IMR-90 (cell line): ENCODE measurements around the gene TRIM27. TPM values are rescaled to one million over a fixed set of nuclear protein-coding genes. Genes with fewer than 3 reads are reported as not detected.

Source experiments
- ATAC-seq: fragments of 200-7000 bp; cut with Tn5 transposase; 2 replicates; pipeline ENCODE4 v1.9.1; 2020; ENCODE audit warnings: low read depth, mild to moderate bottlenecking, moderate library complexity
- BruUV-seq: library from RNA; stranded (reverse); fragments of 400-500 nt; replicated peaks from 2 replicates; lab custom pipeline; 2021; lab: Mats Ljungman, UMichigan
- CTCF ChIA-PET: fragments of 300-600 bp; formaldehyde crosslinking; extraction: SDS; loops from one replicate; lab custom pipeline; 2021; ENCODE audit warnings: antibody characterized with exemption; lab: Yijun Ruan, JAX
- POLR2A ChIA-PET: fragments of 300-600 bp; sonication (Branson Sonifier 250); formaldehyde crosslinking; loops from one replicate; lab custom pipeline; 2022; ENCODE audit warnings: antibody characterized with exemption; ENCODE audit not compliant: unreplicated experiment; lab: Charles Lee
- DNase-seq: peaks from one replicate; pipeline ENCODE4 v3.0.0; 2013
- H2AFZ ChIP-seq: replicated peaks from 2 replicates; pipeline ENCODE3; 2013; ENCODE audit warnings: low read length, mild to moderate bottlenecking; ENCODE audit not compliant: poor library complexity
- H2AK5ac ChIP-seq: 2 replicates; pipeline ENCODE4 v1.6.1; 2013; ENCODE audit warnings: low read depth, low read length, inconsistent platforms
- H2AK9ac ChIP-seq: replicated peaks from 2 replicates; pipeline ENCODE3; 2013; ENCODE audit warnings: mild to moderate bottlenecking, low read depth, low read length, moderate library complexity; ENCODE audit not compliant: poor library complexity
- H2BK120ac ChIP-seq: 2 replicates; pipeline ENCODE4 v1.6.1; 2013; ENCODE audit warnings: low read depth, low read length, inconsistent platforms
- H2BK15ac ChIP-seq: 3 replicates; pipeline ENCODE4 v1.6.1; 2013; ENCODE audit warnings: low read depth, low read length, inconsistent platforms
- H2BK20ac ChIP-seq: 2 replicates; pipeline ENCODE4 v1.6.1; 2013; ENCODE audit warnings: low read depth, mild to moderate bottlenecking, inconsistent platforms, low read length, moderate library complexity
- H2BK5ac ChIP-seq: 2 replicates; pipeline ENCODE4 v1.6.1; 2013; ENCODE audit warnings: mild to moderate bottlenecking, low read depth, low read length, inconsistent platforms; ENCODE audit not compliant: poor library complexity, severe bottlenecking
- H3K14ac ChIP-seq: replicated peaks from 2 replicates; pipeline ENCODE4 v1.6.1; 2013; ENCODE audit warnings: low read depth, low read length, inconsistent platforms
- H3K18ac ChIP-seq: 2 replicates; pipeline ENCODE4 v1.6.1; 2013; ENCODE audit warnings: low read depth, low read length, control low read depth
- H3K23ac ChIP-seq: 2 replicates; pipeline ENCODE4 v1.6.1; 2013; ENCODE audit warnings: low read depth, low read length, inconsistent platforms
- H3K27ac ChIP-seq: 2 replicates; pipeline ENCODE4 v1.5.1; 2013; ENCODE audit warnings: mild to moderate bottlenecking, control low read depth, low read length; ENCODE audit not compliant: insufficient read depth
- H3K27me3 ChIP-seq: 2 replicates; pipeline ENCODE4 v1.6.1; 2013; ENCODE audit warnings: low read length; ENCODE audit not compliant: control insufficient read depth, insufficient read depth
- H3K36me3 ChIP-seq: 2 replicates; pipeline ENCODE4 v1.6.1; 2013; ENCODE audit warnings: low read length, mixed read lengths; ENCODE audit not compliant: control insufficient read depth, insufficient read depth
- H3K4ac ChIP-seq: 2 replicates; pipeline ENCODE4 v1.6.1; 2013; ENCODE audit warnings: low read depth, low read length, inconsistent platforms
- H3K4me1 ChIP-seq: 2 replicates; pipeline ENCODE4 v1.6.1; 2013; ENCODE audit warnings: low read length, mixed read lengths; ENCODE audit not compliant: control insufficient read depth, insufficient read depth
- H3K4me2 ChIP-seq: 2 replicates; pipeline ENCODE4 v1.6.1; 2013; ENCODE audit warnings: low read depth, mild to moderate bottlenecking, control low read depth, low read length, moderate library complexity
- H3K4me3 ChIP-seq: 2 replicates; pipeline ENCODE4 v1.5.1; 2013; ENCODE audit warnings: low read depth, mild to moderate bottlenecking, control low read depth, low read length, moderate library complexity; ENCODE audit not compliant: insufficient read depth
- H3K56ac ChIP-seq: 2 replicates; pipeline ENCODE4 v1.6.1; 2013; ENCODE audit warnings: low read length, inconsistent platforms; ENCODE audit not compliant: insufficient read depth; ENCODE audit errors: extremely low read depth
- H3K79me1 ChIP-seq, 2 experiments: 2 replicates each; pipeline ENCODE4 v1.6.1; 2013; ENCODE audit warnings: low read length in 2 of 2, inconsistent platforms in 1 of 2, low read depth in 1 of 2
- H3K9ac ChIP-seq: 2 replicates; pipeline ENCODE4 v1.6.1; 2013; ENCODE audit warnings: low read depth, low read length, control low read depth
- H3K9me1 ChIP-seq: 2 replicates; pipeline ENCODE4 v1.6.1; 2013; ENCODE audit warnings: low read length, inconsistent platforms; ENCODE audit not compliant: insufficient read depth
- H3K9me3 ChIP-seq: 2 replicates; pipeline ENCODE4 v1.6.1; 2013; ENCODE audit warnings: low read length; ENCODE audit not compliant: control insufficient read depth, insufficient read depth
- H4K20me1 ChIP-seq: 2 replicates; pipeline ENCODE4 v1.6.1; 2013; ENCODE audit warnings: low read length, inconsistent platforms; ENCODE audit not compliant: insufficient read depth
- H4K5ac ChIP-seq: 2 replicates; pipeline ENCODE4 v1.6.1; 2013; ENCODE audit warnings: mild to moderate bottlenecking, low read depth, low read length, control low read depth
- H4K8ac ChIP-seq, 2 experiments: 2 replicates each; pipeline ENCODE4 v1.6.1; 2013; ENCODE audit warnings: low read depth in 2 of 2, low read length in 2 of 2, control low read depth in 1 of 2, inconsistent platforms in 1 of 2
- H4K91ac ChIP-seq: 2 replicates; pipeline ENCODE4 v1.6.1; 2013; ENCODE audit warnings: low read depth, low read length, inconsistent platforms; ENCODE audit not compliant: insufficient read depth
- CEBPB ChIP-seq: IDR thresholded peaks from 2 replicates; pipeline ENCODE4 v1.6.1; 2012; ENCODE audit warnings: low read depth, low read length, improper control_type of control experiment
- FOS ChIP-seq: fragments of 150-350 bp; IDR thresholded peaks from 2 replicates; pipeline ENCODE4 v1.6.1; 2016; ENCODE audit warnings: low read depth, low read length
- MAFK ChIP-seq: IDR thresholded peaks from 2 replicates; pipeline ENCODE4 v1.6.1; 2012; ENCODE audit warnings: low read depth, low read length, improper control_type of control experiment
- MXI1 ChIP-seq: IDR thresholded peaks from 2 replicates; pipeline ENCODE4 v1.6.1; 2012; ENCODE audit warnings: low read depth, mild to moderate bottlenecking, low read length, moderate library complexity, borderline replicate concordance
- NFE2L2 ChIP-seq: fragments of 150-350 bp; IDR thresholded peaks from 2 replicates; pipeline ENCODE4 v1.6.1; 2016; ENCODE audit warnings: low read depth, mild to moderate bottlenecking, low read length
- SMC3 ChIP-seq: fragments of 150-350 bp; IDR thresholded peaks from 2 replicates; pipeline ENCODE4 v1.6.1; 2016; ENCODE audit warnings: low read depth, mild to moderate bottlenecking, antibody characterized with exemption, low read length, moderate library complexity
- WGBS, 2 experiments: methylation state at CpG; one replicate each; pipeline versions ENCODE4 v1.1.5 to v1.1.7; 2013; ENCODE audit warnings: missing lambda C conversion rate in 2 of 2; ENCODE audit not compliant: insufficient read length in 1 of 2; ENCODE audit errors: extremely low coverage in 2 of 2; 5-methylcytosine and 5-hydroxymethylcytosine counted together
- dilution Hi-C: fragments of 300-500 bp; cut with HindIII; formaldehyde crosslinking; loops from one replicate; pipeline ENCODE4 v1.14.3; 2018; ENCODE audit warnings: low sequenced_read_pairs; ENCODE audit not compliant: unreplicated experiment
- in situ Hi-C: fragments of 300-500 bp; cut with MboI; formaldehyde crosslinking; loops from 3 replicates; pipeline ENCODE4 v1.14.3; 2019; ENCODE audit warnings: low sequenced_read_pairs, inconsistent platforms, mixed read lengths
- intact Hi-C: fragments of 100-400 bp; cut with micrococcal nuclease; formaldehyde crosslinking; loops from 2 replicates; pipeline ENCODE4 v1.10.0; 2022
- polyA plus RNA-seq, 3 experiments: library from polyadenylated mRNA; depleted of rRNA; stranded (reverse); fragments of >200 nt; gene quantifications; 2 replicates each; pipeline ENCODE4 v1.2.3, GENCODE V29; 2012; ENCODE audit warnings: low replicate concordance in 1 of 3
- total RNA-seq: library from RNA; depleted of rRNA; stranded (reverse); fragments of >200 nt; gene quantifications from 2 replicates; pipeline ENCODE4 v1.2.3, GENCODE V29; 2012
- TF ChIP-seq, protein P1 (sequence below): conservative IDR thresholded peaks from 2 replicates; pipeline ENCODE4 v1.5.1; 2012; ENCODE audit warnings: mild to moderate bottlenecking, low read depth, low read length, improper control_type of control experiment
- TF ChIP-seq, protein P2 (sequence below): fragments of 150-350 bp; IDR thresholded peaks from 2 replicates; pipeline ENCODE4 v1.6.1; 2017; ENCODE audit warnings: mild to moderate bottlenecking, antibody characterized with exemption, low read length, low read depth
- TF ChIP-seq, protein P3 (sequence below): fragments of 150-350 bp; IDR thresholded peaks from 2 replicates; pipeline ENCODE4 v1.6.1; 2016; ENCODE audit warnings: low read depth, mild to moderate bottlenecking, low read length, moderate library complexity, borderline replicate concordance

Gene TRIM27
- total and polyA plus RNA-seq, 2 of the 4 experiments (the other 2 are of a cell fraction): 44.4 to 48.0 TPM

DNA sequence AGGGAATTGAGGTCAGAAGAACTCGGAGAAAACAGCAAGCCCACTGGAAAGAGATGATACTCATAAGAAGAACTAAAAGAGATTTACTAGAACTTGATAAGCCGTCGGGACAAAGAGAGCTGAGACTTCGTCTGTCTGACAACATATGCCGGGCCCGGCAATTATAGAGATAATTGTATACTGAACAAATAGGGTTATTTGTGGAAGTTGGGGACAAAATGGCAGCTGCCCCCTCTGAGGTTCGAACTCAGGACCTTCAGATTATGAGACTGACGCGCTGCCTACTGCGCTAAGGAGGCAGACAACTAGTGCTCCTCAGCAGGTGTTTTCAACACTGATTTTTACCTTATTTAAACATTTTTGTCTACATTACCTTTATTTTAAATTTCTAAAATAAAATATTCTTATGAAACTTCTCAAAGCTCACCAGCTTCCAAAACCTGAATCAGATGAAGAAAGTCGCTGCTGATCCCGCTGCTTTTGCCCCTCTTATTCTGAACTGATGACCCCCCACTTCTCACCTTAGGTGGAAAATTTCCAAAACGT lies 29.3 kb upstream of the TRIM27 start:
- in situ Hi-C loops: no loop called here
- H4K8ac ChIP-seq: no peak overlapping the region
- peak overlapping the region; percentile 82 for H3K4me2 ChIP-seq
- peaks cover 2% of the 10 kb centered on the region; the same call in 1 of the 2 replicates for H3K27me3 ChIP-seq
- no peak overlapping the region for H3K4ac ChIP-seq
- no peaks in the 10 kb centered on the region for H3K9me3 ChIP-seq
- H4K5ac ChIP-seq: no peak overlapping the region
- H3K14ac ChIP-seq: no peak overlapping the region
- H2BK5ac ChIP-seq: no peak overlapping the region
- no peak overlapping the region for H2AK9ac ChIP-seq
- no peak overlapping the region for H3K23ac ChIP-seq
- H2AK5ac ChIP-seq: no peak overlapping the region
- no peaks in the 10 kb centered on the region for H4K20me1 ChIP-seq
- POLR2A ChIA-PET: interaction anchor here (0.6 kb wide), 1 partner anchor 1087 kb away, joined by 3 read pairs; no protein-coding TSS in a partner anchor
- dilution Hi-C loops: no loop called here
- TF ChIP-seq NFE2L2 (no peak), FOS (peak; percentile 89), CEBPB (no peak), SMC3 (no peak), MXI1 (no peak), MAFK (no peak)
- TF ChIP-seq, protein P1, sequence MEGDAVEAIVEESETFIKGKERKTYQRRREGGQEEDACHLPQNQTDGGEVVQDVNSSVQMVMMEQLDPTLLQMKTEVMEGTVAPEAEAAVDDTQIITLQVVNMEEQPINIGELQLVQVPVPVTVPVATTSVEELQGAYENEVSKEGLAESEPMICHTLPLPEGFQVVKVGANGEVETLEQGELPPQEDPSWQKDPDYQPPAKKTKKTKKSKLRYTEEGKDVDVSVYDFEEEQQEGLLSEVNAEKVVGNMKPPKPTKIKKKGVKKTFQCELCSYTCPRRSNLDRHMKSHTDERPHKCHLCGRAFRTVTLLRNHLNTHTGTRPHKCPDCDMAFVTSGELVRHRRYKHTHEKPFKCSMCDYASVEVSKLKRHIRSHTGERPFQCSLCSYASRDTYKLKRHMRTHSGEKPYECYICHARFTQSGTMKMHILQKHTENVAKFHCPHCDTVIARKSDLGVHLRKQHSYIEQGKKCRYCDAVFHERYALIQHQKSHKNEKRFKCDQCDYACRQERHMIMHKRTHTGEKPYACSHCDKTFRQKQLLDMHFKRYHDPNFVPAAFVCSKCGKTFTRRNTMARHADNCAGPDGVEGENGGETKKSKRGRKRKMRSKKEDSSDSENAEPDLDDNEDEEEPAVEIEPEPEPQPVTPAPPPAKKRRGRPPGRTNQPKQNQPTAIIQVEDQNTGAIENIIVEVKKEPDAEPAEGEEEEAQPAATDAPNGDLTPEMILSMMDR: no peak
- TF ChIP-seq, protein P2, sequence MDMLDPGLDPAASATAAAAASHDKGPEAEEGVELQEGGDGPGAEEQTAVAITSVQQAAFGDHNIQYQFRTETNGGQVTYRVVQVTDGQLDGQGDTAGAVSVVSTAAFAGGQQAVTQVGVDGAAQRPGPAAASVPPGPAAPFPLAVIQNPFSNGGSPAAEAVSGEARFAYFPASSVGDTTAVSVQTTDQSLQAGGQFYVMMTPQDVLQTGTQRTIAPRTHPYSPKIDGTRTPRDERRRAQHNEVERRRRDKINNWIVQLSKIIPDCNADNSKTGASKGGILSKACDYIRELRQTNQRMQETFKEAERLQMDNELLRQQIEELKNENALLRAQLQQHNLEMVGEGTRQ: no peak
- TF ChIP-seq, protein P3, sequence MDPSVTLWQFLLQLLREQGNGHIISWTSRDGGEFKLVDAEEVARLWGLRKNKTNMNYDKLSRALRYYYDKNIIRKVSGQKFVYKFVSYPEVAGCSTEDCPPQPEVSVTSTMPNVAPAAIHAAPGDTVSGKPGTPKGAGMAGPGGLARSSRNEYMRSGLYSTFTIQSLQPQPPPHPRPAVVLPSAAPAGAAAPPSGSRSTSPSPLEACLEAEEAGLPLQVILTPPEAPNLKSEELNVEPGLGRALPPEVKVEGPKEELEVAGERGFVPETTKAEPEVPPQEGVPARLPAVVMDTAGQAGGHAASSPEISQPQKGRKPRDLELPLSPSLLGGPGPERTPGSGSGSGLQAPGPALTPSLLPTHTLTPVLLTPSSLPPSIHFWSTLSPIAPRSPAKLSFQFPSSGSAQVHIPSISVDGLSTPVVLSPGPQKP: no peak
- no peak overlapping the region for H4K91ac ChIP-seq
- H3K9me1 ChIP-seq: no peaks in the 10 kb centered on the region
- H3K18ac ChIP-seq: no peak overlapping the region
- intact Hi-C loops: loop anchor here (1.0 to 2.0 kb wide), 3 partner anchors 9 to 64 kb away; no protein-coding TSS in a partner anchor
- no peak overlapping the region for H2BK20ac ChIP-seq
- WGBS, 2 experiments: 100% methylated on average over 1 of the region's 13 CpGs; no CpG with 5 or more reads in 1 of the 2 experiments
- CTCF ChIA-PET: interaction anchor here (0.6 kb wide), 1 partner anchor 65 kb away, joined by 3 read pairs; no protein-coding TSS in a partner anchor
- H3K79me1 ChIP-seq: no peaks in the 10 kb centered on the region
- BruUV-seq: no TSS peak
- no peaks in the 10 kb centered on the region; the same call in 1 of the 2 replicates for H3K4me1 ChIP-seq
- peak overlapping the region; percentile 87 for H2AFZ ChIP-seq
- peak overlapping the region; percentile 63 for H3K4me3 ChIP-seq
- no peak overlapping the region for H2BK15ac ChIP-seq
- H3K36me3 ChIP-seq: no peaks in the 10 kb centered on the region
- ATAC-seq: peak; percentile 90
- peak overlapping the region; percentile 35; the same call in 1 of the 2 replicates for H3K9ac ChIP-seq
- no peak overlapping the region for H3K56ac ChIP-seq
- no peak overlapping the region for H3K27ac ChIP-seq
- peak; percentile 72 for DNase-seq
- H2BK120ac ChIP-seq: no peak overlapping the region
